SK-N-SH (cell line): ENCODE measurements around the gene MTUS2. TPM values are rescaled to one million over a fixed set of nuclear protein-coding genes. Genes with fewer than 3 reads are reported as not detected.

Experiments
- CTCF ChIA-PET: fragments of 300-600, 350-600 bp; formaldehyde crosslinking; extraction: SDS; loops from one replicate; lab custom pipeline; 2021; lab: Yijun Ruan, JAX
- POLR2A ChIA-PET: fragments of 350-600 bp; sonication (Branson Sonifier 250); formaldehyde crosslinking; extraction: SDS; loops from one replicate; lab custom pipeline; 2020; ENCODE audit warnings: antibody characterized with exemption, inconsistent platforms; lab: Yijun Ruan, JAX
- DNase-seq: peaks from one replicate; pipeline ENCODE4 v3.0.0; 2012
- H2AFZ ChIP-seq: fragments of 200-600 bp; sonication (generic); 2 replicates; pipeline ENCODE4 v1.8.1; 2016; ENCODE audit warnings: antibody characterized with exemption, mild to moderate bottlenecking, low read depth
- H3F3A ChIP-seq: fragments of 200-600 bp; sonication (generic); replicated peaks from 2 replicates; pipeline ENCODE3; 2016; ENCODE audit warnings: antibody characterized with exemption, mild to moderate bottlenecking; ENCODE audit not compliant: insufficient read depth
- H3K27ac ChIP-seq, 2 experiments: fragments of 200-500 bp in 1 of 2; fragments of 200-600 bp in 1 of 2; sonication (Bioruptor generic) in 1 of 2; sonication (generic), shearing (Covaris generic) in 1 of 2; 2 replicates each; pipeline versions ENCODE4 v1.5.1 to v1.6.1; 2014 to 2016; ENCODE audit warnings: low read depth in 2 of 2, inconsistent platforms in 1 of 2, low read length in 1 of 2, mild to moderate bottlenecking in 1 of 2, mixed read lengths in 1 of 2
- H3K27me3 ChIP-seq: fragments of 200-600 bp; sonication (generic), shearing (Covaris generic); 2 replicates; pipeline ENCODE4 v1.6.1; 2016; ENCODE audit warnings: mixed run types; ENCODE audit not compliant: insufficient read depth
- H3K36me3 ChIP-seq, 2 experiments: fragments of 200-500 bp in 1 of 2; fragments of 200-600 bp in 1 of 2; sonication (Bioruptor generic) in 1 of 2; sonication (generic) in 1 of 2; replicated peaks in 1 of 2; 2 replicates each; pipeline versions ENCODE3 to v1.5.1; 2014 to 2016; ENCODE audit warnings: low read length in 1 of 2, mild to moderate bottlenecking in 1 of 2; ENCODE audit not compliant: insufficient read depth in 2 of 2, control insufficient read depth in 1 of 2
- H3K4me1 ChIP-seq, 2 experiments: fragments of 200-500 bp in 1 of 2; fragments of 200-600 bp in 1 of 2; sonication (Bioruptor generic) in 1 of 2; sonication (generic), shearing (Covaris generic) in 1 of 2; 2 replicates each; pipeline versions ENCODE4 v1.5.1 to v1.6.1; 2014 to 2016; ENCODE audit warnings: low read depth in 1 of 2, low read length in 1 of 2, mixed run types in 1 of 2; ENCODE audit not compliant: insufficient read depth in 2 of 2, control insufficient read depth in 1 of 2
- H3K4me2 ChIP-seq: fragments of 200-600 bp; sonication (generic), shearing (Covaris generic); 2 replicates; pipeline ENCODE4 v1.6.1; 2017; ENCODE audit warnings: mixed run types
- H3K4me3 ChIP-seq, 2 experiments: fragments of 200-500 bp in 1 of 2; fragments of 200-600 bp in 1 of 2; sonication (Bioruptor generic) in 1 of 2; sonication (generic), shearing (Covaris generic) in 1 of 2; 2 replicates each; pipeline versions ENCODE4 v1.5.1 to v1.8.1; 2014 to 2016; ENCODE audit warnings: low read depth in 2 of 2, inconsistent platforms in 1 of 2, low read length in 1 of 2, mild to moderate bottlenecking in 1 of 2, mixed read lengths in 1 of 2, moderate library complexity in 1 of 2
- H3K79me2 ChIP-seq: fragments of 200-600 bp; sonication (generic); 2 replicates; pipeline ENCODE4 v1.8.1; 2017; ENCODE audit warnings: mild to moderate bottlenecking; ENCODE audit not compliant: insufficient read depth
- H3K9ac ChIP-seq: fragments of 200-600 bp; sonication (generic); 2 replicates; pipeline ENCODE4 v1.6.1; 2017; ENCODE audit warnings: mixed run types
- H3K9me2 ChIP-seq: fragments of 200-600 bp; sonication (generic); 2 replicates; pipeline ENCODE4 v1.6.1; 2017; ENCODE audit warnings: mixed run types
- H3K9me3 ChIP-seq: fragments of 200-600 bp; sonication (generic); 2 replicates; pipeline ENCODE4 v1.6.1; 2017; ENCODE audit warnings: mixed run types, mild to moderate bottlenecking, moderate library complexity
- H4K20me1 ChIP-seq: fragments of 200-600 bp; sonication (generic); 2 replicates; pipeline ENCODE4 v1.6.1; 2017; ENCODE audit warnings: mild to moderate bottlenecking, mixed run types; ENCODE audit not compliant: insufficient read depth
- CTCF ChIP-seq: fragments of 200-600 bp; sonication (generic); IDR thresholded peaks from 2 replicates; pipeline ENCODE4 v1.6.1; 2017; ENCODE audit warnings: antibody characterized with exemption, mild to moderate bottlenecking, moderate library complexity
- EZH2phosphoT487 ChIP-seq: fragments of 200-600 bp; sonication (generic); IDR thresholded peaks from 2 replicates; pipeline ENCODE4 v1.6.1; 2017; ENCODE audit warnings: low read depth, mixed run types, mild to moderate bottlenecking, antibody characterized with exemption, moderate library complexity, borderline replicate concordance
- FOSL2 ChIP-seq: IDR thresholded peaks from 2 replicates; pipeline ENCODE4 v1.4.0; 2012; ENCODE audit warnings: low read depth, mild to moderate bottlenecking, moderate library complexity, borderline replicate concordance
- FOXJ3 ChIP-seq: sonication (generic); formaldehyde crosslinking; IDR thresholded peaks from 2 replicates; pipeline ENCODE4 v1.5.1; 2020; ENCODE audit warnings: mild to moderate bottlenecking, missing genetic modification reagents
- FOXM1 ChIP-seq: IDR thresholded peaks from 2 replicates; pipeline ENCODE4 v1.4.0; 2012; ENCODE audit warnings: low read depth, mild to moderate bottlenecking
- IRF3 ChIP-seq: fragments of 150-350 bp; IDR thresholded peaks from 2 replicates; pipeline ENCODE4 v1.6.1; 2016; ENCODE audit warnings: mild to moderate bottlenecking, low read depth, low read length
- JUND ChIP-seq: IDR thresholded peaks from 2 replicates; pipeline ENCODE4 v1.4.0; 2012
- MXI1 ChIP-seq: IDR thresholded peaks from 2 replicates; pipeline ENCODE4 v1.6.1; 2012; ENCODE audit warnings: mild to moderate bottlenecking, low read depth, low read length, improper control_type of control experiment
- NRF1 ChIP-seq: IDR thresholded peaks from 2 replicates; pipeline ENCODE4 v1.6.1; 2012; ENCODE audit warnings: low read depth, mild to moderate bottlenecking, low read length
- POLR2AphosphoS5 ChIP-seq: IDR thresholded peaks from 2 replicates; pipeline ENCODE4 v1.6.1; 2012; ENCODE audit warnings: low read depth, low read length
- RAD21 ChIP-seq: IDR thresholded peaks from 2 replicates; pipeline ENCODE4 v1.6.1; 2012; ENCODE audit warnings: mild to moderate bottlenecking, low read length
- RFX5 ChIP-seq: IDR thresholded peaks from 2 replicates; pipeline ENCODE4 v1.6.1; 2012; ENCODE audit warnings: mild to moderate bottlenecking, improper control_type of control experiment, low read length
- SIN3A ChIP-seq: IDR thresholded peaks from 2 replicates; pipeline ENCODE4 v1.6.1; 2012; ENCODE audit warnings: low read depth, mild to moderate bottlenecking, low read length, moderate library complexity, borderline replicate concordance
- SMC3 ChIP-seq: IDR thresholded peaks from 2 replicates; pipeline ENCODE4 v1.6.1; 2012; ENCODE audit warnings: low read depth, low read length, improper control_type of control experiment
- TCF12 ChIP-seq: IDR thresholded peaks from 2 replicates; pipeline ENCODE4 v1.4.0; 2012
- TEAD4 ChIP-seq: IDR thresholded peaks from 2 replicates; pipeline ENCODE4 v1.4.0; 2012; ENCODE audit warnings: mild to moderate bottlenecking, borderline replicate concordance; ENCODE audit not compliant: insufficient read depth
- USF2 ChIP-seq: fragments of 150-350 bp; IDR thresholded peaks from 2 replicates; pipeline ENCODE4 v1.6.1; 2017; ENCODE audit warnings: antibody characterized with exemption, low read length, low read depth, borderline replicate concordance
- YY1 ChIP-seq: IDR thresholded peaks from 2 replicates; pipeline ENCODE4 v1.4.0; 2012; ENCODE audit warnings: low read depth, mild to moderate bottlenecking
- WGBS: methylation state at CpG from one replicate; pipeline ENCODE4 v1.1.6; 2017; ENCODE audit warnings: low lambda C conversion rate; 5-methylcytosine and 5-hydroxymethylcytosine counted together
- polyA plus RNA-seq, 3 experiments: library from polyadenylated mRNA; depleted of rRNA; stranded (reverse); fragments of >200 nt; gene quantifications; 2 replicates each; pipeline ENCODE4 v1.2.3, GENCODE V29; 2012

MTUS2 gene
- polyA plus RNA-seq, 1 of the 3 experiments (the other 2 are of a cell fraction), result 1.7 TPM

GRCh38 chr13:29451976-29452375 is 631.8 kb downstream of the MTUS2 start:
- WGBS, result 92% methylated on average over 2 of the region's 2 CpGs
- no peak for DNase-seq
- Histone ChIP-seq H3K9me3 (peaks cover 5% of the 10 kb centered on the region; the same call in 1 of the 2 replicates), H3K9me2 (no peaks in the 10 kb centered on the region), H4K20me1 (no peaks in the 10 kb centered on the region), H3K4me2 (no peak overlapping the region), H3K36me3 (no peaks in the 10 kb centered on the region), H3K79me2 (no peaks in the 10 kb centered on the region), H3K27me3 (no peaks in the 10 kb centered on the region), H3K9ac (no peak overlapping the region), H3K4me1 (peaks cover 0 to 25% of the 10 kb centered on the region in 2 experiments; a peak in 2 of 4 replicates), H3K4me3 (no peak overlapping the region), H3F3A (no peaks in the 10 kb centered on the region), H2AFZ (no peak overlapping the region), H3K27ac (no peak overlapping the region)
- CTCF ChIA-PET, result interaction anchor here (5.6 kb wide), 1 partner anchor 20 kb away, joined by 33 read pairs; no protein-coding TSS in a partner anchor
- POLR2A ChIA-PET, result no interaction called here
- no peak for TF ChIP-seq SMC3
- no peak for TF ChIP-seq YY1
- TF ChIP-seq SIN3A, result no peak
- TF ChIP-seq USF2, result no peak
- TF ChIP-seq POLR2AphosphoS5, result no peak
- no peak for TF ChIP-seq TEAD4
- TF ChIP-seq RAD21, result no peak
- no peak for TF ChIP-seq RFX5
- TF ChIP-seq NRF1, result no peak
- TF ChIP-seq IRF3, result no peak
- no peak for TF ChIP-seq JUND
- no peak for TF ChIP-seq MXI1
- TF ChIP-seq CTCF, result no peak
- no peak for TF ChIP-seq FOXM1
- no peak for TF ChIP-seq EZH2phosphoT487
- TF ChIP-seq FOSL2, result no peak
- TF ChIP-seq FOXJ3 (CRISPR knock-in tag), result no peak
- TF ChIP-seq TCF12, result no peak
